ENCODE data around the gene AMIGO3.
"Not testable (repeated sequence)": the region's sequence is repeated elsewhere in the genome, so short reads cannot be mapped to it uniquely, and the experiment has no call there.

The AMIGO3 gene
- 0 reads per million in 2 donors for total RNA-seq

DNA sequence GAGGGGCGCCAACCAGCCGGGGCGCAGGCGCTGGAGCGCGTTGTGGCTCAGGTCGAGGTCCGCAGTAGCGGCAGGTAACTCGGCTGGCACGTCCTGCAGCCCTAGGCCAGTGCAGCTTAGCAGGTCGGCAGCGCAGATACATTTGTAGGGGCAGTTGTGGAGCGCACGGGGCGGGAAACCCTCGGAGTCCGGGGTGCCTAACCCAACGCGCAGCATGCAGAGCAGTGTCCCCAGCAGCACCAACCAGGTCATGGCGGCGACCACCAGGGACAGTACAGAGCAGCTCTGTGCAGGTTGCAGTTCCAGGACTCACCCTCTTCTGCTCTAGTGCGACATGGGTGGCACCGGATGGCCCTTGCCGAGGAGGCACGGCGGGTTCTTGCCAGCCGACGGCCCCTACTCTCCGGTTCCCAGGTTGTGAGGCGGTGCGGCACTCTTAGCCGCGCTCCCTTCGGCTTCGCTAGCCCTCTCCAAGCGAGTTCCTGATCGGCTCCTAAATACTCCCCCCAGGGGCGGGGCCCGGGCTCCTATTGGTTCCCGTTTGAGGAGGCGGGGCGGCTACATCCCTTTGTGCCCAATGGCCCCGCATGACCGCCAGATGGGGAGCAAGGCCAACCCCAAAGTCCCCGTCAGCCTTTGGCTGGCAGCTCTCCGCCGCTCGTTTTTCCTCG lies at the start of gene AMIGO3:
AMIGO3 (minus strand) TSS at position 471 of the 671 bp plus-strand sequence; CDS start at position 252, 219 bp downstream.
- peak; percentile 83 to 91 (median 88) for DNase-seq

- DNase-seq = no peak
These were observed 44.5 kb upstream of the AMIGO3 start for GRCh38 chr3:49763981-49764380.

DNA sequence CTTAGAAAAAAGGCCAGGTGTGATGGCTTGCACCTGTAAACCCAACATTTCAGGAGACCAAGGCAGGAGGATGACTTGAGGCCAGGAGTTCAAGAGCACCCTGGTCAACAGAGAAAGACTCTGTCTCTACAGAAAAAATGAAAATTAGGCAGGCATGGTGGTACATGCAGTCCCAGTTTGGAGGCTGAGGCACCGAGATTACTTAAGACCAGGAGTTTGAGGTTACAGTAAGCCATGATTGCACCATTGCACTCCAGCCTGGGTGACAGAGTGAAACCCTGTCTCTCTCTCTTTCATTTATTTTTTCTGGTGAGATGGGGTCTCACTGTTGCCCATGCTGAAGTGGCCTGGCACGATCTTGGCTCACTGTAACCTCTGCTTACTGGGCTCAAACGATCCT lies 42.2 kb upstream of the AMIGO3 start:
- DNase-seq = no peak

DNA sequence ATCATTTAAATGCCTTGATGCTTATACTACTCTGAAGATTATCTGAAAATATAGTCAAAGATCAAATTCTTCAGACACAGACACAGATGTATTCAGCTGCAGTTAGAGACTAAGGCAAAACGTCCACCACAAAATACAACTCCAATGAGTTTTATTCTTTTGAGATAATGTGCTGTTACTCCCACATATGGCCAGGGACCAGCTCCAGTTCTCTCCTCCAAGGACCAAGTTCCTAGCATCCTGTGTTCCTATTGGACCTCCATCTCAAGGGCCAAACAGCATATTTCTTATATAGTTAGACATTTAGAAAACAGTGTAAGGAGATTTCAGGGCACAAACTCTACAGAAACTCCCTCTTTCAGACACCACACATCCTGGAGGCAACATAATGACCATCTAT lies 39.7 kb upstream of the AMIGO3 start:
- DNase-seq = no peak

DNA sequence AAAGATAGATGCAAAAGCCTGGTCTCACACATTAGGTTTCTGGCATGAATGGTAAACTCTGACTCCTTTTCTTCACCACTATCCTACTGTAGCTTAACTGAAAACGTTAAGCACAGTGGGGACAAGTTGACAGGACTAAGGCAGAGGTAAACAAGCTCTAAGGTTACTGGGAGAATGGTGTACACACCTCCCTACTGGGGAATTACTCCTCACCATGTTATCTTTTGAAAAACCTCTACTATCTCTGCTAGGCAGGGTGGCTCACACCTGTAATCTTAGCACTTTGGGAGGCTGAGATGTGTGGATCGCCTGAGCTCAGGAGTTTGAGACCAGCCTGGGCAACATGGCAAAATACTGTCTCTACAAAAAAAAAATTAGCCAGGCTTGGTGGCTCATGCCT lies 37.7 kb upstream of the AMIGO3 start:
- no peak for DNase-seq

GRCh38 chr3:49756036-49756435 lies 36.6 kb upstream of the AMIGO3 start:
- DNase-seq = no peak

GRCh38 chr3:49754536-49754935 lies 35.1 kb upstream of the AMIGO3 start:
- no peak for DNase-seq

DNA sequence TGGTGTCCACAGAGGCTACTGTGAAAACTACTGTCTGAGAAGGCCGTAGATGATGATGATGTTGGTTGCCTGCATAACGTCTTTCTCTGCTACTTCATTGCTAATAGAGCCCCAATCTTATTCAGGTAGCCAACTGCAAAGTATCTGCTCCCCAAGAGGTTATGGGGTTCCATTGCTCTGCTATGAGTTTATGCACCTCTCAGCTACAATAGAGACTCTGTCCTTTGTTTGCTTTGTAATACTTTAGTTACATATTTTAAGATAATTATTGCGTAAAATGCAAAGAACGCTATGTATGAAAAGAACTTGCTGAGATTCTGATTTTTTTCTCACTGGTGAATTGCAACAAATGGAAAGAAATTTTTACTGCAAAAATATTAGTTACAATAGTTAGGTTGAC lies 32.0 kb upstream of the AMIGO3 start:
- no peak for DNase-seq

DNA sequence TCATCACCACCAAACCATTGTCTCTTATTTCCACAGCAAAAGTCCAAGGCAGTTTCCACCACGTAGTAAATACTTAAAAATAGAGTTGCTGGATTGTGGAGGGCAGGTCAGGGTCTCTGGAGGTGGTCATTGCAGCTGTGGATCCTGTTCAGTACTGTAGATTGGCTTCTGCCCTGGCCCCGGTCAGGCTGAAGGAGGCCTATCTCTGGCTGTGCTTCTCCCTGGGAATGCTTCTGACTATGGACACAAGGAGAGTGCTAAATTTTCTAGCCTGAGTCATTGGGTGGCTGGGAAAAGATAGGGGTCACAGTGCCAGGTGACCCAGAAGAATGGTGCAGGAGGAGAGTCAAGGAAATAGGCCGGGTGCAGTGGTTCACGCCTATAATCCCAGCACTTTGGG lies 30.6 kb upstream of the AMIGO3 start:
- DNase-seq = no peak

DNA sequence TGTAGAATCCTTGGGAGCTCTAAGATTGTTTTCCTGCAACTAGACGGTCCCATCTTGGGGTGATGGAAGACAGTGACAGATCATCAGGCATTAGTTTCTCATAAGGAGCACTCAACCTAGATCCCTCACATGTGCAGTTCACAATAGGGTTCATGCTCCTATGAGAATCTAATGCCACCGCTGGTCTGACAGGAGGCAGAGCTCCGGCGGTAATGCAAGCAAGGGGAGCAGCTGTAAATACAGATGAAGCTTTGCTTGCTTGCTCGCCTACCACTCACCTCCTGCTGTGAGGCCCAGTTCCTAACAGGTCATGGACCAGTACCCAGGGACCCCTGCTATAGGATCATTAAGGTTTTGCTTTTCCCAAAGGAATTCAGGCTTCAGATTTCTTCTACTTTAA lies 29.4 kb upstream of the AMIGO3 start:
- DNase-seq = not testable (repeated sequence)

GRCh38 chr3:49747792-49748480 lies 28.5 kb upstream of the AMIGO3 start:
- DNase-seq = no peak

- no peak for DNase-seq
These were observed 26.5 kb upstream of the AMIGO3 start for GRCh38 chr3:49745986-49746385.

- DNase-seq = no peak
These were observed 20.9 kb upstream of the AMIGO3 start for GRCh38 chr3:49740427-49740826.

DNA sequence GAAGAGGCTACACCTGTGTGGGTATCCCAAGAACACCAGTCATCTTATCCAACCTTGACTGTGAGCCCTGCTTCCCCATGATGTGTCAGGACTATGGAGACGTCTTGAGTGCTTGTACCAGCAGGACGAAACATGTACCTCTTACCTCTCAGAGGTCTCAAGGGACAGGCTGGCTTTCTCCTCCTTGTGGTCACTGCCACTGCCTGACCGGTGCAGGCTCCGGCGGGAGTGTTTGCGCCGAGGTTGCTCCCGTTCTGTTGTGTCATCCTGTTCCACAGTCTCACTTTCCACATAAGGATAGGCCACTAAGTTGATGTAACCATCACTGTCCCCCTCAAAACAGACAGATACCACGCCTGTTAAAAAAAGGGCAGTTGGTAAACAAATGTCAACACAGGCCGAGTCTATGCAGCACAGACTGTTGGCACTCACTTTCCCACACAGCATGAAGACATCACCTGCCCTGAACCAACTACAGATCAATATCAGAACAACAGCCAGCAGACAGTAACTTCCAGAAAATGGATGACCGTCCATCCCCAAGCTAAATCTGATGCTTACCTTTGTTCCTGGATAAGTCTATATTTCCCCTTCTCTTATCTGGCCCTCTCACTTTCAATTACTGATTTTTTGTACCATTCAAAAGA lies 18.7 kb upstream of the AMIGO3 start:
- no peak for DNase-seq

GRCh38 chr3:49734752-49735151 lies 15.3 kb upstream of the AMIGO3 start:
- DNase-seq = no peak

- DNase-seq = no peak
These were observed 14.1 kb upstream of the AMIGO3 start for GRCh38 chr3:49733551-49733950.

DNA sequence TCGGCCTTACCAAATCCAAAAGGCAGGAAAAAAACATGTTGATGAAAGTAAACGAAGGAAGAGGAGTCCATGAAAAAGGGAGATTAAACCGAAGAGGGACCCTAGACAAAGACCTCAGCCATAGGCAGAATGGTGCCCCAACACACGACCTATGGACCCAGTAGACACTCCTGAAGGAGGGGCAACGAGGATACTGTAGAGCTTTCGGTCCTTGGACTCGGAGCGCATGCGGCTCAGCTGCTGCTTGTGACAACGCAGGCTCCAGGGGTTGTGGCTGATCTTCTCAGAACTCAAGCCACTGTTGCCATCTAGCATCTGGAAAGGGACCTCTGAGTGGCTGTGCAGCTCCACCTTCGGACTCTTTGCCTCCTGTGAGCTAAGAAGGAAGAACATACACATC lies 13.1 kb upstream of the AMIGO3 start:
- no peak for DNase-seq

DNA sequence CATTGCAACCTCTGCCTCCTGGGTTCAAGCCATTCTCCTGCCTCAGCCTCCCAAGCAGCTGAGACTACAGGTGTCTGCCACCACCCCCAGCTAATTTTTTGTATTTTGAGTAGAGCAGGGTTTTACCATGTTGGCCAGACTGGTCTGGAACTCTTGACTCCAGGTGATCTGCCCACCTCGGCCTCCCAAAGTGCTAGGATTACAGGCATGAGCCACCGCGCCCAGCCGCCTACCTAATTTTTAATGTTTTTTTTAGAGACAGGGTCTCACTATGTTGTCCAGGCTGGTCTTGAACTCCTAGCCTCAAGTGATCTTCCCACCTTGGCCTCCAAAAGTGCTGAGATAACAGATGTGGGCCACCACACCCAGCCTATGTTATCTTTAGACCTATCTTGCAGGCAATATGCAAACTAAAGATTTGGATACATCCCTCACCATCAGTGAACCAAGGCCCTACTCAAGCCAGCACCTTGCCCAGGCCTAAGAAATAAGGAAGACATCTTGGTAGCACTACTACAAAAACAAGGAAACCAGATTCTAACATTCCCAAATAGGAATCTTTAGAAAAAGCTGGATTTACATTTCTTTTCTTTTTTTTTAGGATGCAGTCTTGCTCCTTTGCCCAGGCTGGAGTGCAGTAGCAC lies 10.6 kb upstream of the AMIGO3 start:
- DNase-seq = no peak

GRCh38 chr3:49727924-49728361 lies 8.5 kb upstream of the AMIGO3 start:
- no peak for DNase-seq

- no peak for DNase-seq
These were observed 7.9 kb upstream of the AMIGO3 start for GRCh38 chr3:49727154-49727923.

DNA sequence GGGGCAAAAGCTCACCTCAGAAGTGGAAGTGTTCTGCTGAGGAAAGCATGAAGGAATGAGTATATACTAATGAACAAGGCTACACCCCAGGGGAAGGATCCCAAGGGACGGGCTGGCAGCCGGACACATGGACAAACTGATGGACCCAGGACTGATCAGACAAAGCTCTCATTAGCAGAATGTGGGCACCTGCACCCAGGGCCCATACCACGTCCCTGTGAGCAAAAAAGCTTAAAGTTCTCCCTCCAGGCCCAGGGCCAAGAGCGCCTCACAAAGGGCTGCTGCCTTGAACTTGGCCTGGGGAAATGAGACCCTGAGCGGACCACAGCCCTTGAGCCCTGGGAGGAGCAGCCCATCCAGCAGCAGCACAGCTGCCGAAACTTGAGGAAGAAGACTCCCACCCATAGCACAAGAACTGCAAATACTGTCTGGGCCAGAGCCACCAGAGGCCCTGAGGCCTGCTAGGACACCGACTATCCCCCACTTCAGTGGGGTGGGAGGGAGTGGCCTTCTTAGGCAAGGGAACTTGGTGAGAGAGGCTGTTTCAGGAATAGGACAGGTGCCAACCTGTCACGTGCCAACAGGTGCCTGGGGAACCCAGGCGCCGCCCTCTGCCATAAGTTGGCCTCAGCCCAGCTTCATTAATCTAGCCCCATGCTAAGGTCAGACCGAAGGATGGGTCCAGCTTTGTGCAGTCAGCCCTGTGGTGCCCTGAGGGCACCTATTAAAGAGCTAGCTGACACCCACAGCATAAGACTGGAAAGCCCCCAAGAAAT lies 6.6 kb upstream of the AMIGO3 start:
- no peak for DNase-seq

- DNase-seq = peak in 3 of 5 experiments; percentile 37 to 42 (median 38)
These were observed 5.1 kb upstream of the AMIGO3 start for GRCh38 chr3:49724586-49724985.

Data from T-helper 2 cell (primary cell).